ENCODE measurements around the gene TRIM22.

DNA sequence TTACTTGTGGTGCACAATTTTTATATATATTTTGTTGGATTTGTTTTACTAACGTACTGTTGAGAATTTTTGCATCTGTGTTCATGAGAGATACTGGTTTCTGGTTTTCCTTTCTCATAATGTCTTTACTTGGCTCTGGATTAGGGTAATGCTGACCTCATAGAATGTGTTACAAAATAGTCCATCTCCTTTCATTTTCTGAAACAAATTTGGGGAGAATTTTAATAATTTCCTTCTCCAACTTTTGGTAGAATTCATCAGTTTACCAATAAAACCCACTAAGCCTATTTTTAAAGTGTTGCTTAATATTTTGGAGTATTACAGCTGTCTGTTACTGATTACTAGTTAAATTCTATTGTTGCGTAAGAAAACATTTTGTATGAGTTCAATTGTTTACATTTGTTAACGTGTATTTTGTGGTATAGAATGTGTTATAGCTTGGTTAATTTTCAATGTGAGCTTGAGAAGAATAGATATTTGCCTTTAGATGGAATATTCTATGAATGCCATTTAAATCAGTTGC is 11.5 kb downstream of the TRIM22 start:
- TF ChIP-seq EZH2 (IDR thresholded peaks at IDR 0.05; ENCODE audit: borderline replicate concordance, low read depth, low read length, poor library complexity, severe bottlenecking): no peak
- TF ChIP-seq, protein P1, sequence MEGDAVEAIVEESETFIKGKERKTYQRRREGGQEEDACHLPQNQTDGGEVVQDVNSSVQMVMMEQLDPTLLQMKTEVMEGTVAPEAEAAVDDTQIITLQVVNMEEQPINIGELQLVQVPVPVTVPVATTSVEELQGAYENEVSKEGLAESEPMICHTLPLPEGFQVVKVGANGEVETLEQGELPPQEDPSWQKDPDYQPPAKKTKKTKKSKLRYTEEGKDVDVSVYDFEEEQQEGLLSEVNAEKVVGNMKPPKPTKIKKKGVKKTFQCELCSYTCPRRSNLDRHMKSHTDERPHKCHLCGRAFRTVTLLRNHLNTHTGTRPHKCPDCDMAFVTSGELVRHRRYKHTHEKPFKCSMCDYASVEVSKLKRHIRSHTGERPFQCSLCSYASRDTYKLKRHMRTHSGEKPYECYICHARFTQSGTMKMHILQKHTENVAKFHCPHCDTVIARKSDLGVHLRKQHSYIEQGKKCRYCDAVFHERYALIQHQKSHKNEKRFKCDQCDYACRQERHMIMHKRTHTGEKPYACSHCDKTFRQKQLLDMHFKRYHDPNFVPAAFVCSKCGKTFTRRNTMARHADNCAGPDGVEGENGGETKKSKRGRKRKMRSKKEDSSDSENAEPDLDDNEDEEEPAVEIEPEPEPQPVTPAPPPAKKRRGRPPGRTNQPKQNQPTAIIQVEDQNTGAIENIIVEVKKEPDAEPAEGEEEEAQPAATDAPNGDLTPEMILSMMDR (conservative IDR thresholded peaks at IDR 0.05; ENCODE audit: low read depth, low read length): no peak

Data from A673 (cell line).